ENCODE measurements around the gene BLOC1S2.

DNA sequence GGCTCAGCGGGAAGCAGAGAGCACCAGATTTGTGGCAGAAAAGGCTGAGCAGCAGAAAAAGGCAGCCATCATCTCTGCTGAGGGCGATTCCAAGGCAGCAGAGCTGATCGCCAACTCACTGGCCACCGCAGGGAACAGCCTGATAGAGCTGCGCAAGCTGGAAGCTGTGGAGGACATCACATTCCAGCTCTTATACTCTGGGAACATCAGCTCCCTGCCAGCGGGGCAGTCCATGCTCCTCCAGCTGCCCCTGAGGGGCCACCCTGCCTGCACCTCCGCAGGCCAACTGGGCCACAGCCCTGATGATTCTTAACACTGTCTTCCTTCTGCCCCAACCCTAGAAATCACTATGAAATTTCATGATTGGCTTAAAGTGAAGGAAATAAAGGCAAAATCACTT is 37.7 kb downstream of the BLOC1S2 start:
- TF ChIP-seq POLR2AphosphoS5 (IDR thresholded peaks at IDR 0.05): no peak
- no peak for TF ChIP-seq POLR2A (IDR thresholded peaks at IDR 0.05)
- TF ChIP-seq, protein P1, sequence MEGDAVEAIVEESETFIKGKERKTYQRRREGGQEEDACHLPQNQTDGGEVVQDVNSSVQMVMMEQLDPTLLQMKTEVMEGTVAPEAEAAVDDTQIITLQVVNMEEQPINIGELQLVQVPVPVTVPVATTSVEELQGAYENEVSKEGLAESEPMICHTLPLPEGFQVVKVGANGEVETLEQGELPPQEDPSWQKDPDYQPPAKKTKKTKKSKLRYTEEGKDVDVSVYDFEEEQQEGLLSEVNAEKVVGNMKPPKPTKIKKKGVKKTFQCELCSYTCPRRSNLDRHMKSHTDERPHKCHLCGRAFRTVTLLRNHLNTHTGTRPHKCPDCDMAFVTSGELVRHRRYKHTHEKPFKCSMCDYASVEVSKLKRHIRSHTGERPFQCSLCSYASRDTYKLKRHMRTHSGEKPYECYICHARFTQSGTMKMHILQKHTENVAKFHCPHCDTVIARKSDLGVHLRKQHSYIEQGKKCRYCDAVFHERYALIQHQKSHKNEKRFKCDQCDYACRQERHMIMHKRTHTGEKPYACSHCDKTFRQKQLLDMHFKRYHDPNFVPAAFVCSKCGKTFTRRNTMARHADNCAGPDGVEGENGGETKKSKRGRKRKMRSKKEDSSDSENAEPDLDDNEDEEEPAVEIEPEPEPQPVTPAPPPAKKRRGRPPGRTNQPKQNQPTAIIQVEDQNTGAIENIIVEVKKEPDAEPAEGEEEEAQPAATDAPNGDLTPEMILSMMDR (IDR thresholded peaks at IDR 0.05): no peak

Measured in transverse colon (tissue), 4 donors.